B cell (primary cell): ENCODE data around the gene HCFC2.

Experiments used
- CTCF ChIP-seq: fragments of 200-600 bp; IDR thresholded peaks from one replicate; pipeline ENCODE4 v1.8.0; 2022; ENCODE audit warnings: antibody characterized with exemption, mild to moderate bottlenecking
- EZH2 ChIP-seq: IDR thresholded peaks from 2 replicates; pipeline ENCODE4 v1.6.1; 2012; ENCODE audit warnings: borderline replicate concordance, low read depth, mild to moderate bottlenecking, moderate library complexity, low read length; ENCODE audit not compliant: insufficient read depth, poor library complexity, severe bottlenecking

DNA sequence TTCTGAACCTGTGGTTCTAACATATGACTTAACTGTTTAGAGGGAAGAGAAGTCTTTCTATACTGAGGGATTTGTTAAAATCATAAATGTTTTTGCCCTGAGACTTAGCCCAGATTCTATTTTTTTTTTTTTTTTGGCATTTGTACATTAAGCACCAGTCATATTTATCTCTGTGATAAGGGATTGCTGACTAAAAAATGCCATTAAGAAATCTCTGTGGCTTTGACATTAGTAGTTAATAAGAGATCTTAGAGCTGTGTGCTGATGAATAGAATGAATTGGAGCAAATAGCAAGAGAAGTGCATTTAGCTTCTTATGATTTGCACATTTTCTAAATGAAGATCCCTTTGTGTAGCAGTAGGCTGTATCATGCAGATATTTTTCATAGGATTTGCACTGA is 41.1 kb downstream of the HCFC2 start:
- no peak for TF ChIP-seq CTCF
- no peak for TF ChIP-seq EZH2
